Skeletal muscle satellite cell (primary cell): Measurements from ENCODE around the gene TIMM23.
"Not testable (repeated sequence)": the region's sequence is repeated elsewhere in the genome, so short reads cannot be mapped to it uniquely, and the experiment has no call there.

ENCODE experiments used
- H3K27me3 ChIP-seq: 2 replicates; pipeline ENCODE4 v1.7.0; 2013; ENCODE audit warnings: low read length; ENCODE audit not compliant: control insufficient read depth, insufficient read depth
- H3K36me3 ChIP-seq: 2 replicates; pipeline ENCODE4 v1.7.0; 2013; ENCODE audit warnings: mild to moderate bottlenecking, control low read depth, low read length; ENCODE audit not compliant: insufficient read depth
- H3K4me1 ChIP-seq: 2 replicates; pipeline ENCODE4 v1.7.0; 2013; ENCODE audit warnings: low read length; ENCODE audit not compliant: control insufficient read depth, insufficient read depth
- H3K4me2 ChIP-seq: 2 replicates; pipeline ENCODE4 v1.7.0; 2013; ENCODE audit warnings: mild to moderate bottlenecking, low read length
- H3K4me3 ChIP-seq: 2 replicates; pipeline ENCODE4 v1.7.0; 2013; ENCODE audit warnings: low read length
- H3K9ac ChIP-seq: 2 replicates; pipeline ENCODE4 v1.7.0; 2013; ENCODE audit warnings: mild to moderate bottlenecking, low read depth, low read length, moderate library complexity
- H3K9me3 ChIP-seq: replicated peaks from 2 replicates; pipeline ENCODE4 v1.7.0; 2013; ENCODE audit warnings: mild to moderate bottlenecking, control low read depth, low read length

Gene TIMM23

GRCh38 chr10:45999955-46000354, 27.7 kb downstream of the TIMM23 start:
- H3K9ac ChIP-seq, H3K27me3 ChIP-seq: not testable (repeated sequence)
- H3K36me3 ChIP-seq, result peaks cover 52% of the 10 kb centered on the region

GRCh38 chr10:46000538-46000937, 28.2 kb downstream of the TIMM23 start:
- H3K4me1 ChIP-seq, result peaks cover under 1% of the 10 kb centered on the region
- H3K4me2 ChIP-seq, result no peak overlapping the region
- H3K9me3 ChIP-seq, result no peaks in the 10 kb centered on the region
- no peaks in the 10 kb centered on the region for H3K27me3 ChIP-seq
- H3K36me3 ChIP-seq, result peaks cover 58% of the 10 kb centered on the region
- H3K4me3 ChIP-seq, result no peak overlapping the region
- no peak overlapping the region for H3K9ac ChIP-seq

More at GRCh38 chr10:45999955-46000354, 27.7 kb downstream of the TIMM23 start:
- not testable (repeated sequence) for H3K4me3 ChIP-seq, H3K9me3 ChIP-seq, H3K4me1 ChIP-seq, H3K4me2 ChIP-seq

GRCh38 chr10:46001187-46001756, 29.0 kb downstream of the TIMM23 start:
- no peaks in the 10 kb centered on the region for H3K27me3 ChIP-seq
- H3K9me3 ChIP-seq, result no peaks in the 10 kb centered on the region
- no peak overlapping the region for H3K9ac ChIP-seq
- peaks cover 64% of the 10 kb centered on the region for H3K36me3 ChIP-seq
- no peak overlapping the region for H3K4me3 ChIP-seq
- no peak overlapping the region for H3K4me2 ChIP-seq
- peaks cover 8% of the 10 kb centered on the region for H3K4me1 ChIP-seq

GRCh38 chr10:46002189-46002687, 29.9 kb downstream of the TIMM23 start:
- Histone ChIP-seq H3K36me3 (peaks cover 74% of the 10 kb centered on the region), H3K4me1 (peaks cover 15% of the 10 kb centered on the region)
- H3K9me3 ChIP-seq, H3K27me3 ChIP-seq, H3K9ac ChIP-seq, H3K4me2 ChIP-seq, H3K4me3 ChIP-seq: not testable (repeated sequence)

- H3K27me3 ChIP-seq, result no peaks in the 10 kb centered on the region
- H3K9me3 ChIP-seq, result no peaks in the 10 kb centered on the region
- H3K4me1 ChIP-seq, result peaks cover 15% of the 10 kb centered on the region
- no peak overlapping the region for H3K4me3 ChIP-seq
- H3K4me2 ChIP-seq, result no peak overlapping the region
- no peak overlapping the region for H3K9ac ChIP-seq
- peaks cover 80% of the 10 kb centered on the region for H3K36me3 ChIP-seq
These were observed 30.8 kb downstream of the TIMM23 start for GRCh38 chr10:46002916-46003693.

- H3K9me3 ChIP-seq, result no peaks in the 10 kb centered on the region
- H3K4me2 ChIP-seq, result no peak overlapping the region
- peaks cover 15% of the 10 kb centered on the region for H3K4me1 ChIP-seq
- no peaks in the 10 kb centered on the region for H3K27me3 ChIP-seq
- H3K4me3 ChIP-seq, result no peak overlapping the region
- H3K36me3 ChIP-seq, result peaks cover 91% of the 10 kb centered on the region
- no peak overlapping the region for H3K9ac ChIP-seq
These were observed 32.7 kb downstream of the TIMM23 start for GRCh38 chr10:46004963-46005362.

GRCh38 chr10:46005383-46005782, 33.1 kb downstream of the TIMM23 start:
- no peaks in the 10 kb centered on the region for H3K9me3 ChIP-seq
- H3K4me3 ChIP-seq, result no peak overlapping the region
- H3K27me3 ChIP-seq, result no peaks in the 10 kb centered on the region
- H3K9ac ChIP-seq, result peak overlapping the region; percentile 22
- H3K4me2 ChIP-seq, result no peak overlapping the region
- peaks cover 15% of the 10 kb centered on the region for H3K4me1 ChIP-seq
- peaks cover 94% of the 10 kb centered on the region for H3K36me3 ChIP-seq

GRCh38 chr10:46006219-46006618, 33.9 kb downstream of the TIMM23 start:
- no peak overlapping the region for H3K4me2 ChIP-seq
- no peak overlapping the region for H3K4me3 ChIP-seq
- no peaks in the 10 kb centered on the region for H3K27me3 ChIP-seq
- peaks cover 15% of the 10 kb centered on the region for H3K4me1 ChIP-seq
- peaks cover 93% of the 10 kb centered on the region for H3K36me3 ChIP-seq
- H3K9ac ChIP-seq, result peak overlapping the region; percentile 22
- H3K9me3 ChIP-seq, result no peaks in the 10 kb centered on the region

- Histone ChIP-seq H3K36me3 (peaks cover 82% of the 10 kb centered on the region), H3K27me3 (no peaks in the 10 kb centered on the region), H3K9ac (no peak overlapping the region), H3K9me3 (no peaks in the 10 kb centered on the region), H3K4me2 (no peak overlapping the region), H3K4me3 (no peak overlapping the region), H3K4me1 (peaks cover 5% of the 10 kb centered on the region)
These were observed 40.5 kb downstream of the TIMM23 start for GRCh38 chr10:46012746-46013145.

GRCh38 chr10:46014206-46014605, 41.9 kb downstream of the TIMM23 start:
- H3K9me3 ChIP-seq, result no peaks in the 10 kb centered on the region
- no peak overlapping the region for H3K9ac ChIP-seq
- no peak overlapping the region for H3K4me2 ChIP-seq
- H3K4me1 ChIP-seq, result peaks cover 12% of the 10 kb centered on the region
- H3K36me3 ChIP-seq, result peaks cover 67% of the 10 kb centered on the region
- no peaks in the 10 kb centered on the region for H3K27me3 ChIP-seq
- H3K4me3 ChIP-seq, result no peak overlapping the region

- H3K36me3 ChIP-seq, result peaks cover 61% of the 10 kb centered on the region
These were observed 42.6 kb downstream of the TIMM23 start for GRCh38 chr10:46014683-46015405.

More at GRCh38 chr10:46014683-46015405, 42.6 kb downstream of the TIMM23 start:
- no peak overlapping the region for H3K4me2 ChIP-seq
- H3K9me3 ChIP-seq, result no peaks in the 10 kb centered on the region
- no peak overlapping the region for H3K9ac ChIP-seq
- H3K4me3 ChIP-seq, result no peak overlapping the region
- H3K4me1 ChIP-seq, result peaks cover 19% of the 10 kb centered on the region
- no peaks in the 10 kb centered on the region for H3K27me3 ChIP-seq
